Measurements from ENCODE around the gene FKBP1C. TPM values are rescaled to one million over a fixed set of nuclear protein-coding genes. Genes with fewer than 3 reads are reported as not detected.

FKBP1C gene
- total and polyA plus RNA-seq, 7 donors: 0.18 to 2.6 (median 0.56) TPM; not detected in 1

- TF ChIP-seq, protein P1, sequence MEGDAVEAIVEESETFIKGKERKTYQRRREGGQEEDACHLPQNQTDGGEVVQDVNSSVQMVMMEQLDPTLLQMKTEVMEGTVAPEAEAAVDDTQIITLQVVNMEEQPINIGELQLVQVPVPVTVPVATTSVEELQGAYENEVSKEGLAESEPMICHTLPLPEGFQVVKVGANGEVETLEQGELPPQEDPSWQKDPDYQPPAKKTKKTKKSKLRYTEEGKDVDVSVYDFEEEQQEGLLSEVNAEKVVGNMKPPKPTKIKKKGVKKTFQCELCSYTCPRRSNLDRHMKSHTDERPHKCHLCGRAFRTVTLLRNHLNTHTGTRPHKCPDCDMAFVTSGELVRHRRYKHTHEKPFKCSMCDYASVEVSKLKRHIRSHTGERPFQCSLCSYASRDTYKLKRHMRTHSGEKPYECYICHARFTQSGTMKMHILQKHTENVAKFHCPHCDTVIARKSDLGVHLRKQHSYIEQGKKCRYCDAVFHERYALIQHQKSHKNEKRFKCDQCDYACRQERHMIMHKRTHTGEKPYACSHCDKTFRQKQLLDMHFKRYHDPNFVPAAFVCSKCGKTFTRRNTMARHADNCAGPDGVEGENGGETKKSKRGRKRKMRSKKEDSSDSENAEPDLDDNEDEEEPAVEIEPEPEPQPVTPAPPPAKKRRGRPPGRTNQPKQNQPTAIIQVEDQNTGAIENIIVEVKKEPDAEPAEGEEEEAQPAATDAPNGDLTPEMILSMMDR (IDR thresholded peaks at IDR 0.05): no peak
- H3K4me3 ChIP-seq: no peak overlapping the region
- no peak overlapping the region for H3K27ac ChIP-seq
- H3K27me3 ChIP-seq (ENCODE audit: insufficient read depth in 3 of 3, low read length in 2 of 3): no peaks in the 10 kb centered on the region
- H3K9me3 ChIP-seq: no peaks in the 10 kb centered on the region
- intact Hi-C loops (cut with DNase I): no loop called here
- no peak for DNase-seq
- H3K4me1 ChIP-seq: no peaks in the 10 kb centered on the region
- ATAC-seq: no peak
- no peaks in the 10 kb centered on the region for H3K36me3 ChIP-seq (ENCODE audit: insufficient read depth in 1 of 2, low read depth in 1 of 2)
Measured at GRCh38 chr6:63259153-63259552, 47.9 kb downstream of the FKBP1C start.

- DNase-seq (no peak), ATAC-seq (no peak)
- Histone ChIP-seq H3K27ac (no peak overlapping the region), H3K27me3 (ENCODE audit: insufficient read depth in 3 of 3, low read length in 2 of 3) (no peaks in the 10 kb centered on the region), H3K36me3 (ENCODE audit: insufficient read depth in 1 of 2, low read depth in 1 of 2) (no peaks in the 10 kb centered on the region), H3K4me3 (no peak overlapping the region), H3K9me3 (no peaks in the 10 kb centered on the region), H3K4me1 (no peaks in the 10 kb centered on the region)
- TF ChIP-seq, protein P1 (IDR thresholded peaks at IDR 0.05): no peak
- intact Hi-C loops (cut with DNase I): no loop called here
- 61 to 74% (median 70%) methylated on average over 3 of the region's 3 CpGs for WGBS, 3 donors
Measured at GRCh38 chr6:63261820-63262219, 50.6 kb downstream of the FKBP1C start.

Other genes starting within 250 kb of the FKBP1C start
- gene LGSN, start 108.5 kb downstream of the FKBP1C start, total RNA-seq: not detected
- under 1 TPM in 1 of 3 donors, not detected in 2; 0.01 TPM for gene LGSN, start 108.5 kb downstream of the FKBP1C start, polyA plus RNA-seq